GM21360 (cell line): Measurements from ENCODE around the gene RBFOX2.

Experiments
- ATAC-seq: cut with Tn5 transposase; IDR thresholded peaks from one replicate; pipeline ENCODE4 v1.9.1; 2021; ENCODE audit warnings: mild to moderate bottlenecking, moderate library complexity; ENCODE audit not compliant: unreplicated experiment

Gene RBFOX2

GRCh38 chr22:35984183-35985175 lies 44.1 kb downstream of the RBFOX2 start:
- no peak for ATAC-seq

GRCh38 chr22:35981900-35982299 lies 46.7 kb downstream of the RBFOX2 start:
- ATAC-seq, result no peak

- ATAC-seq, result no peak
Measured at GRCh38 chr22:35978889-35979288, 49.7 kb downstream of the RBFOX2 start.

GRCh38 chr22:35978201-35978600 lies 50.4 kb downstream of the RBFOX2 start:
- no peak for ATAC-seq

- no peak for ATAC-seq
Measured at GRCh38 chr22:35977136-35977535, 51.5 kb downstream of the RBFOX2 start.

GRCh38 chr22:35973388-35973787 lies 55.2 kb downstream of the RBFOX2 start:
- ATAC-seq, result no peak

GRCh38 chr22:35972559-35972958 lies 56.1 kb downstream of the RBFOX2 start:
- ATAC-seq, result no peak

- ATAC-seq, result no peak
Measured at GRCh38 chr22:35971456-35972119, 57.0 kb downstream of the RBFOX2 start.

GRCh38 chr22:35970616-35971455 lies 57.8 kb downstream of the RBFOX2 start:
- ATAC-seq, result no peak

GRCh38 chr22:35967046-35967397 lies 61.6 kb downstream of the RBFOX2 start:
- ATAC-seq, result no peak

- no peak for ATAC-seq
Measured at GRCh38 chr22:35966314-35967045, 62.1 kb downstream of the RBFOX2 start.

GRCh38 chr22:35963237-35963810 lies 65.3 kb downstream of the RBFOX2 start:
- no peak for ATAC-seq

GRCh38 chr22:35961480-35962295 lies 66.9 kb downstream of the RBFOX2 start:
- no peak for ATAC-seq

- ATAC-seq, result no peak
Measured at GRCh38 chr22:35960854-35961253, 67.8 kb downstream of the RBFOX2 start.

- ATAC-seq, result no peak
Measured at GRCh38 chr22:35959121-35959800, 69.4 kb downstream of the RBFOX2 start.

- ATAC-seq, result no peak
Measured at GRCh38 chr22:35958334-35958733, 70.3 kb downstream of the RBFOX2 start.

- ATAC-seq, result no peak
Measured at GRCh38 chr22:35957589-35957988, 71.0 kb downstream of the RBFOX2 start.

GRCh38 chr22:35956850-35957249 lies 71.8 kb downstream of the RBFOX2 start:
- no peak for ATAC-seq

GRCh38 chr22:35955546-35955945 lies 73.1 kb downstream of the RBFOX2 start:
- ATAC-seq, result no peak
